Ramos (cell line): ENCODE results near the gene MYO6.

ENCODE experiments used
- in situ Hi-C: fragments of 300-500 bp; cut with MboI; formaldehyde crosslinking; loops from one replicate; pipeline ENCODE4 v1.14.3; 2022; ENCODE audit warnings: low sequenced_read_pairs; ENCODE audit not compliant: unreplicated experiment

The MYO6 gene

DNA sequence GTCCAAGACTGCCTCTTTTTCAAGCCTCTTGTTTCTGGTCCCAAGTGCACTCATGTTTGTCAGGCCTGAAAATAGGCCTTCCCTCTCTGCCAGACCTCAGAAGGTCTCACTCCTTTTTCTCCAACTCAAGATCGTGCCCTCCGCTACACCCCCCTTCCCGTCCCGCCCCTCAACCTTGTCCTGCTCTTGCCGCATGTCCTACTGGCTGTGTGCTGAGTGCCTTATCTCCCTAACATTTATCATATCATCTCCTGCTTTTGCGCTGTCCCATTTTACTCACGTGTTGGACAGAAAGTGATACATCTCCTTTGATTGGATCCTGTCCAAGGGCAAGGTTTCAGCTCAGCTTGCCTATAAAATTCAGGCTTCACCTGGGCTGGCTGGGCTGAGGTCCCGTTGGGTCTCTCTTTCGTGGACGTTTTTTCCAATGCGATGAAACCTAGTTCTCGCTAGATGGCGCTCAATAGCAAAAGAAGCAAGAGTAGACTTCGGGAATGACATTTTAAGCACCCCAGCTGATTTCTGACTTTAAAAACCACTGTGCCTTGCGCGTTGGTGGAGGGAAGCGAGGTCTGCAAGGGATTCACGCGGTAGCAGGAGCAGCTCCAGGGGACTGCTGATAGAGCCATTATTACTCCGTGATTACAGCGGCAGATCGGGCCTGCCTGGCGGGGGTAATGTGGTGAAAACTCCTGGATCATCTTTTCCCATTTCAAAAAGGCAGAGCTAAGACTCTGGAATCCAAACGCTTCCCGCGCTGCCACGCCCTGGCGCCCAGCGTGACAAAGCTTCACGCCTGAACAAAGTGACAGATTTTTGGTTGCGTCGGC, 185.8 kb downstream of the MYO6 start:
- in situ Hi-C loops = loop anchor here (25.0 kb wide), 1 partner anchor 1527 kb away; the partner anchor contains the start of gene HTR1B

DNA sequence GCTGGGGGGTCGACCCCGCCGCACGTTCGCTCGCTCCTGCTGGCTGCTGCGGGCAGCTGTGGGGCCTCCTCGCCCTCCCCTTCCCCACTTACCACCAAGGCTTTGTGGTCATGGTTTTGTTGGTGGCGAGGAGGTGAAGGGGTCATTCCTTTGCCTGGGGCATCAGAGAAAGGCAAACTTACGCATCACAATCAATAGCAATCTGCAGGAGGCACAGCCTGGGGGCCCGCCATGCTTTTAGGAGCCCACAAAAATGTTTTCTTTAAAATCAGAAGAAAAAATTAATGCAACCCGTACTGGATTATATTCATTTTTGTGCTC, 186.4 kb downstream of the MYO6 start:
- in situ Hi-C loops = loop anchor here (25.0 kb wide), 1 partner anchor 1527 kb away; the partner anchor contains the start of gene HTR1B

DNA sequence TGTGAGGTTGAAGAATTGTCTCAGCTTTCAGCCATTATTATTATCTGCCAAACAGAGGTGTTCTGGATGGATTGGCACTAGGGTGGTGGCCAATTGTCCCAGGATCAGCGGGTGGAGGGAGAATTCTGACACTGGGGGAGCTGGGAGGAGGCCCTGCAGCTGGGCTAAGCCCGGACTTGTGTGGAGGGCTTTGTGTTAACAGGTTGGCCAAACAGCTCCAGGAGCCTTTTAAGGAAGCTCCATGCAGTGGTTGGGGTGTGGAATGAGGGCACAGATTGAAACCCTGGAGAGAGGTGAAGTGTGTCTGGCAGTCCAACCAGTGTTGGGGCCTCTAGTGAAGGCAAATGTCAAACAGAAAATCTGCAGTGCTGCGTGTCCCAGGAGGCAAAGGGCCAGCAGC, 187.6 kb downstream of the MYO6 start:
- in situ Hi-C loops = loop anchor here (25.0 kb wide), 1 partner anchor 1526 kb away; the partner anchor contains the start of gene HTR1B

DNA sequence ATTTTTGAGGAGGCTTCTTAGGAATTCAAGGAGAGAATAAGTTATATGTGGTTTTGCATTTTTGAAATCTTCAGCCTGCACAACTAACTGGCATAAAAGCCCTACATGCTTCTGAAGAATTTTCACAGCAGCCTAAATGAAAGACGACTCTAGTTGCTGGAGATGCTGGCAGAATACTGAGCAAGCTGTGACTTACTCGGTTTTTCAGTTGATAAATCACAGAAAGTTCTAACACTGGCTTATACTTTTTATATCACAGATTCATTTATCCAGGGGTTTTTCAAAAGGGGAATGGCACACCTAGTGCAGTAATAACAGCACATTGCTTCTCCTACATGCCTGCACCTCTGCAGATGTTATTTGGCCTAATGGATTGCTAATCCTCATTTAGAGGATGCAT, 188.8 kb downstream of the MYO6 start:
- in situ Hi-C loops = loop anchor here (25.0 kb wide), 1 partner anchor 1524 kb away; the partner anchor contains the start of gene HTR1B

DNA sequence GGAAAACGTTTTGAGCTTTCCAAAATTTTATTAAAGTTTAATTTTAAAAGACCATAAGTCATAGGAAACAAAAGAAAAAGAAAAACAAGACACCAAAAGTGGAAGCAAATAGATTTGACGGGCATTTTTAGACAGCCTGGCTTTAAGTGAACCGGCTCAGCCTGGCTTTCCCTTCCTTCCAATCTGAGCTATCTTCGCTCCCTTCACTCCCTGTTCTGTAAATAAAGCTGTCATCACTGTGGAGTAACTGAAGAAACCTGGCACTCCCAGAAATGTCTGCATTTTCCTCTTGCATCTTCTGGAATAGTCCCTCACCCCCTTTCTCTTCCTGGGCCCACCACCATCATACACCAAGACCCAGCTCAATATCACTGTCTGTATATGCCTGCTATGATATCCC, 191.5 kb downstream of the MYO6 start:
- in situ Hi-C loops = loop anchor here (25.0 kb wide), 1 partner anchor 1522 kb away; the partner anchor contains the start of gene HTR1B

DNA sequence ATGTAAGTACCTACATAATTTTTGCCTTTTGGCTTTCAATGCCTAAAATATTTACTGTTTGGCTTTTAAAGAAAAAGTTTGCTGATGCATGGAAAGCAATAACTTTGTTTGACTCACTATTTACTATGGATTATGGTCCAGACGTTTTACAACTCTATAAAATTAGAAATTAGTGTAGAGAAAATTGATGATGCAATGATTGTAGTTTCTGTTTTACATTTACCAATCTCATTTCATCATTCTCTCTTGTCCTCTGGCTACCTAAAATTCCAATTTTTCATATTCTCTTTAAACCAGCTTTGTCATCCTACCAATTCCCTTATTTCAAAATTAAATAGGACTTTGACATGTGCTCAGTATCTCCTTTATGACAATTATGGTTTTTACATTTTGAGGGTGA, 192.5 kb downstream of the MYO6 start:
- in situ Hi-C loops = loop anchor here (25.0 kb wide), 1 partner anchor 1521 kb away; the partner anchor contains the start of gene HTR1B

DNA sequence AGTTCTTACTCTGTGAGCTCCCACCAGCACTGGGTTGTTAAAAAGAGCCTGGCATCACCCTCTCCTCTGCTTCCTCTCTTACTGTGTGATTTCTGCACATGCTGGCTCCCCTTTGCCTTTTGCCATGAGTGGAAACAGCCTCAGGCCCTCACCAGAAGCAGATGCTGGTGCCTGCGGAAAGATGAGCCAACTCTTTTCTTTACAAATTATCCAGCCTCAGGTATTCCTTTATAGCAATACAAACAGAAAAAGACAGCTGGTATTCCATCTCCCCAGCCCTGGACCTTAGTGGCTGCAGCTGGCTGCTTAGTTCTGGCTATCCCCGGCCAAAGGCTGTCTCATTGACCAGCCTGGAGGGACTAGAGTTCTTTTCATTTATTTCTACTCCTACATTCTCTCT, 194.3 kb downstream of the MYO6 start:
- in situ Hi-C loops = loop anchor here (25.0 kb wide), 1 partner anchor 1519 kb away; the partner anchor contains the start of gene HTR1B

DNA sequence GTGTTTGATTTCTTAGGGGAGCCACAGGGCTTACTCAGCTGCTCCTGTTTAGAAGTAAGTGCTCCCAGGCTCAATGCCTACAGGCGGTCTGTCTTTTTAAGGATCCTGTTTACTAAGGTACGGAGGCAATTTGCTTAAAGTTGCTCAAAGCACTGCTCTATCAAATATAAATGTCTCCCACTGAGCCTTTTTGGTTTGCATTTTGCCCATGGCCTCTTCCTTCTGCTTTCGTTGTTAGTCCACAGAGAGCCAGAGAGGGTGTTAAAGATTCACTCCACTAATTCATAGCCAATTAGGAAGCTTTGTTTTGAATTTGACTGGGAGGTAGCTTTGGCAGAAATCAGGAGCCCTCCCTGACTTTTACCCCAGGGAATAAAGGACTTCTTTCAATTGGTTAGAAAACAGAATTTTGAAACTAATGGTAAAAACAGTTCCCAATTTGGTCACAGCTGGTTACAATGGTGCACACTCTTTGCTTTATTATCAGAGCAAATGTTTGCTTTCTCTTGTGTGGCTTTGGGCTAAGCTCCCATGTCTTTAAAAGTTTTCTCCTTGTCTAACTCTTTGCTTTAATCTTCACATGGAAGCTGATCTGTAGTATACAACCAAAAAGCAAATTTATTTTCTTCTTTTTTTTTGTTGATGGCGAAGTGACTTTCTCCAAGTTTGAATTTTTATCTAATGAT, 197.2 kb downstream of the MYO6 start:
- in situ Hi-C loops = loop anchor here (25.0 kb wide), 1 partner anchor 1516 kb away; the partner anchor contains the start of gene HTR1B

DNA sequence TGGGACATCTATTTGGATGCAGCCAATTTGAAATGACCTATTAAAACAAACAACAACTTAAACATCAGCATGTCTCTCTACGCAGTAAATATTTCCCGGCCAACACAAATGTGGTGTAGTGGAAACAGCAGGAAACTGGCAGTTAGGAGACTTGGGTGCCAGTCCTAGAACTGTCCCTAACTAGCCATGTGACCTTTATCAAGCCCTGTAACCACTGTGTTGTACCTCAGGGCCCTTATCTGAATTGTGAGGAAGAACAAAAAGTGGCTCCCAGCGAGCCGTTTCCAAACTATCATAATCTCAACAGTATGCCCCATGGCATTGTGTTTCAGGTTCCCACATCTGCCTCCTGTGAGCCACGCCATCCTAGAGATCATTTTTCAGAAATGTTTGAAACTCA, 198.9 kb downstream of the MYO6 start:
- in situ Hi-C loops = loop anchor here (25.0 kb wide), 1 partner anchor 1514 kb away; the partner anchor contains the start of gene HTR1B

DNA sequence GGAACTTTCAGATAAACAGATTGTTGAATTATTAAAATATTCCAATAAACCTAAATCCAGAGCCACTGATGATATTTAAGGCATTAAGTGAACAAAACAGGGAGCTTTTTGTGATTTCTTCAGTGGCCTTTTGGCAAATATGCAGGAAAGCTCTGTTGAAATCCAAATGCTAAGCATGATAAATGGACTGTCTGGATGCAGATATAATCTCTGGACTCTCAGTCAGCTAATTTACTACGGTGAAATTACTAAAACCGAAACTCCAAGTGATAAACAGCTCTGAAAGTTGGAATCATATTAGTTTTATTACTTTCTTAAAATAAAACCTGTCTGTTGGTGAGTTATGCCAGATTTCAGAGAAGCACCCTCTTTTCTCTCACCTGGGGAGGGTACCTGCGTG, 203.1 kb downstream of the MYO6 start:
- in situ Hi-C loops = no loop called here

DNA sequence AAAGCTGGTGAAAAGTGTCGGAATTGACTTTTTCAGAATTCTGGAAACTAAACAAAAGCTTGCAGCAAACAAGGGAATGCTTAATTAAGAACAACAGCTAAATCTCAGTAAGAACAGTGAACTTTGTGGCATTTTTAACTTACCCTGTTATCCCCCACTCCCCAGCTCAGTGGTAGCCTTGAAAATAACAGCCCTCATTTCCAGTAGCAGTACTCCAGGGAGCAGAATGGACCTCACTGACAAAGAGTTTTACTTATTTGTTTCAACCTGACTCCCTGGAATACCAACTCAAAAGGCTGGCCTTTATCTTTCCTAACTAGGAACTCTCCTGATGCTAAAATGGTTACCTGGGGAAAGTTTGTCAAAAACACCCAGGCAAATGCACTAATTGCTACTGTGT, 214.5 kb downstream of the MYO6 start:
- in situ Hi-C loops = no loop called here

DNA sequence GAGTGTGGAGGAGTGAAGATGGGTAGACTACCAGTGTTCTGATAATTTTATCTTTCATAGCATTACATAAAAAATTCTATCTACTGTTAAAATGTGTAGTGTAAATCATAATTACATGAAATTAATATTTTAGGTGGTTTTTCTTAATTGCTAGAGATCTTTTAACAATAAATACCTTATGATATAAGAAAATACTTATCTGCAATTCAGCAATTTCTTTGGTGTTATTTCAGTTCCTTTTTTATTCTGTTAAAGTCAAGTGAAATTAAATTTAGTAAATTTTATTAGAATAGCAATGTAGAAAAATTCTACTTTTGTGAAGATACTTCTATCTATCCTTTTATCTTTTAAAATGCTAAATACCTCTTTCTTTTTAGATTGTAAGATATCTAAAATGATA, 219.1 kb downstream of the MYO6 start:
- in situ Hi-C loops = no loop called here
